ACC112 (cell line): ENCODE measurements around the gene RAB43.
"Not testable (repeated sequence)": the region's sequence is repeated elsewhere in the genome, so short reads cannot be mapped to it uniquely, and the experiment has no call there.

ENCODE experiments used
- H2AFZ ChIP-seq: fragments of 200-600 bp; sonication (generic); one replicate; pipeline ENCODE4 v1.6.0; 2017; ENCODE audit warnings: antibody characterized with exemption, low read length; ENCODE audit not compliant: unreplicated experiment
- H3K27ac ChIP-seq: fragments of 200-600 bp; sonication (generic); 2 replicates; pipeline ENCODE4 v1.5.1; 2014; ENCODE audit warnings: low read depth, mild to moderate bottlenecking, antibody characterized with exemption, low read length, moderate library complexity
- H3K27me3 ChIP-seq: fragments of 200-600 bp; sonication (generic); 2 replicates; pipeline ENCODE4 v1.6.1; 2014; ENCODE audit warnings: mild to moderate bottlenecking, antibody characterized with exemption, low read length, moderate library complexity, mixed read lengths; ENCODE audit not compliant: insufficient read depth
- H3K36me3 ChIP-seq: fragments of 200-600 bp; sonication (generic); 2 replicates; pipeline ENCODE4 v1.6.1; 2016; ENCODE audit warnings: mild to moderate bottlenecking, antibody characterized with exemption, low read length, moderate library complexity, mixed read lengths; ENCODE audit not compliant: insufficient read depth
- H3K4me1 ChIP-seq: fragments of 200-600 bp; sonication (generic); one replicate; pipeline ENCODE4 v1.6.1; 2016; ENCODE audit warnings: low read length, mixed read lengths; ENCODE audit not compliant: insufficient read depth, unreplicated experiment, control insufficient read depth
- H3K4me3 ChIP-seq: fragments of 200-600 bp; sonication (generic); 2 replicates; pipeline ENCODE4 v1.5.1; 2014; ENCODE audit warnings: mild to moderate bottlenecking, low read depth, low read length
- H3K79me2 ChIP-seq: fragments of 200-600 bp; sonication (generic); one replicate; pipeline ENCODE4 v1.6.0; 2016; ENCODE audit warnings: low read length; ENCODE audit not compliant: control insufficient read depth, unreplicated experiment, insufficient read depth

The RAB43 gene

DNA sequence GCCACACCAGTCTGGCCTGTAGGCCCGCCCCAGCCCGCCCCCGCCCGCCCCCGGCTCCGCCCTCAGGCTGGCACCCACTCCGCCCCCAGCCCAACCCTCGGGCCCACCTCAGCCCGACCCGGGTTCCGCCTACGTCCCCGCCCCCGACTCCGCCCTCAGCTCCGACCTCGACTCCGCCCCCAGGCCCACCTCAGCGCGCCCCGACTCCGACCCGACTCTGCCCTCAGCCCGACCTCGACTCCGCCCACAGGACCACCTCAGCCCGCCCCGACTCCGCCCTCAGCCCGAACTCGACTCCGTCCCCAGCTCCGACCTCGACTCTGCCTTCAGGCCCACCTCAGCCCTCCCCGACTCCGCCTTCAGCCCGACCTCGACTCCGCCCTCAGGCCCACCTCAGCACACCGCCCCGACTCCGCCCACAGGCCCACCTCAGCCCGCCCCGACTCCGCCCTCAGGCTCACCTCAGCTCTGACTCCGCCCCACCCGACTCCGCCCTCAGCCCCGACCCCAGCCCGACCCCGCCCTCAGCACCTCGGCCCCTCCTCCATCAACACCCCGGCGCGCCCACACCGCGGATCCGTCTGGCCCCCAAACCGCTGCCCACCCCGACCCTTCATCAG lies at the start of gene RAB43:
Gene RAB43 (minus strand): TSS at position 13 of the 620 bp plus-strand sequence. CDS start 315 bp downstream, outside the sequence.
- peak within 1 kb of the TSS; percentile 26 for H2AFZ ChIP-seq
- no peaks in the 10 kb centered on the region for H3K27me3 ChIP-seq
- H3K36me3 ChIP-seq = 0 out of 2 replicates have a peak, but pooled peaks cover 6% of the 10 kb centered on the region
- H3K4me3 ChIP-seq = peak within 1 kb of the TSS; percentile 91
- H3K27ac ChIP-seq = 0 out of 2 replicates have a peak within 1 kb of the TSS, but pooled peaks have one; percentile 26
- H3K79me2 ChIP-seq = peaks cover 33% of the 10 kb centered on the region
- H3K4me1 ChIP-seq = peaks cover 12% of the 10 kb centered on the region

DNA sequence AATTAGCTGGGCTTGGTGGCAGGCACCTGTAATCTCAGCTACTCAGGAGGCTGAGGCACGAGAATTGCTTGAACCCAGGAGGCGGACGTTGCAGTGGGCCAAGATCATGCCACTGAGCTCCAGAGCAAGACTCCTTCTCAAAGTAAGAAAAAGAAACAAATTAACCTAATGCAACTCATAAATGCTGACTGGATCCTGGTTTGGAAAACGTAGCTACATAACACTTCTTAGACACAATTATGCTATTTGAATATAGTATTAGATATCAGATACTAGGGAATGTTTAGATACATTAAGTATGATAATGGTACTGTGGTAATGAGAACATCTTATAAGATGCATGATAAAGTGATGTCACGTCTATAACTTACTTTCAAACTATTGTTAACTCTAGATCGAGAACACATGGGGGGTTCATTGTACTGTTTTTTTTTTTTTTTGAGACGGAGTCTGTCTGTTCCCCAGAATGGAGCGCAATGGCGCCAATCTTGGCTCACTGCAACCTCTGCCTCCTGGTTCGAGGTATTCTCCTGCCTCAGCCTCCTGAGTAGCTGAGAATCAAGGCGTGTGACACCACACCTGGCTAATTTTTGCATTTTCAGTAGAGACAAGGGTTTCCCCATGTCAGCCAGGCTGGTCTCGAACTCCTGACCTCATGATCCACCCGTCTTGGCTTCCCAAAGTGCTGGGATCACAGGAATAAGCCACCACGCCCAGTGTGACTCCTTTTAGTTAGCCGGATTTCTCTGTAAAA lies 45.2 kb upstream of the RAB43 start:
- Histone ChIP-seq H3K79me2 (peaks cover 20% of the 10 kb centered on the region), H3K27me3 (no peaks in the 10 kb centered on the region), H2AFZ (no peak overlapping the region), H3K36me3 (peaks cover 41% of the 10 kb centered on the region), H3K4me1 (peaks cover 9% of the 10 kb centered on the region), H3K4me3 (no peak overlapping the region), H3K27ac (no peak overlapping the region)

DNA sequence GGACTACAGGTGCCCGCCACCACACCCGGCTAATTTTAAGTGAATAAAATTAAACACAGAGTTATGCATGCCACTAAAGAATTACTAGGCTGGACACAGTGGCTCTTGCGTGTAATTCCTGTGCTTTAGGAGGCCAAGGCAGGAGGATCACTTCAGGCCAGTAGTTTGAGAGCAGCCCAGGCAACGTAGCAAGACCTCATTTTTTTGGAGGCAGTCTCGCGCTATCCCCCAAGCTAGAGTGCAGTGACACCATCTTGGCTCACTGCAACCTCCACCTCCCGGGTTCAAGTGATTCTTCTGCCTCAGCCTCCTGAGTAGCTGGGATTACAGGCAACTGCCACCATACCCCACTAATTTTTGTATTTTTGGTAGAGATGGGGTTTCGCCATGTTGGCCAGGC lies 44.0 kb upstream of the RAB43 start:
- H3K4me1 ChIP-seq, H2AFZ ChIP-seq, H3K27ac ChIP-seq, H3K27me3 ChIP-seq, H3K4me3 ChIP-seq, H3K79me2 ChIP-seq: not testable (repeated sequence)
- H3K36me3 ChIP-seq = peaks cover 31% of the 10 kb centered on the region

DNA sequence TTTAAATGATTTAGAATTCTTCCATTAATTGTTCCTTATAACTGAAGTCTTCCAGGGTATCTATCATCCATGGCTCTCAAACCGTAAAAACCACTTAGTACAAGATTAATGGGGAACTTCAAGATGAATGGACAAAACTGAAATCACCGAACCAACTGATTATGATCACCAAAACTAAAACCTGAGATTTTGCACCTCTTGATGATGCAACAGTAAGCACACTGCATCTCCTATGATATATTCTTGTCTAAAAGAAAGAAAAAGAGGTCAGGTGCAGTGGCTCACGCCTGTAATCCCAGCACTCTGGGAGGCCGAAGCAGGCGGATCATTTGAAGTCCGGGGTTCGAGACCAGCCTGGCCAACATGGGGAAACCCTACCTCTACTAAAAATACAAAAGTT lies 42.9 kb upstream of the RAB43 start:
- peaks cover 12% of the 10 kb centered on the region for H3K79me2 ChIP-seq
- peaks cover 12% of the 10 kb centered on the region for H3K4me1 ChIP-seq
- H2AFZ ChIP-seq = no peak overlapping the region
- H3K4me3 ChIP-seq = no peak overlapping the region
- H3K36me3 ChIP-seq = peaks cover 20% of the 10 kb centered on the region
- H3K27me3 ChIP-seq = no peaks in the 10 kb centered on the region
- H3K27ac ChIP-seq = no peak overlapping the region

DNA sequence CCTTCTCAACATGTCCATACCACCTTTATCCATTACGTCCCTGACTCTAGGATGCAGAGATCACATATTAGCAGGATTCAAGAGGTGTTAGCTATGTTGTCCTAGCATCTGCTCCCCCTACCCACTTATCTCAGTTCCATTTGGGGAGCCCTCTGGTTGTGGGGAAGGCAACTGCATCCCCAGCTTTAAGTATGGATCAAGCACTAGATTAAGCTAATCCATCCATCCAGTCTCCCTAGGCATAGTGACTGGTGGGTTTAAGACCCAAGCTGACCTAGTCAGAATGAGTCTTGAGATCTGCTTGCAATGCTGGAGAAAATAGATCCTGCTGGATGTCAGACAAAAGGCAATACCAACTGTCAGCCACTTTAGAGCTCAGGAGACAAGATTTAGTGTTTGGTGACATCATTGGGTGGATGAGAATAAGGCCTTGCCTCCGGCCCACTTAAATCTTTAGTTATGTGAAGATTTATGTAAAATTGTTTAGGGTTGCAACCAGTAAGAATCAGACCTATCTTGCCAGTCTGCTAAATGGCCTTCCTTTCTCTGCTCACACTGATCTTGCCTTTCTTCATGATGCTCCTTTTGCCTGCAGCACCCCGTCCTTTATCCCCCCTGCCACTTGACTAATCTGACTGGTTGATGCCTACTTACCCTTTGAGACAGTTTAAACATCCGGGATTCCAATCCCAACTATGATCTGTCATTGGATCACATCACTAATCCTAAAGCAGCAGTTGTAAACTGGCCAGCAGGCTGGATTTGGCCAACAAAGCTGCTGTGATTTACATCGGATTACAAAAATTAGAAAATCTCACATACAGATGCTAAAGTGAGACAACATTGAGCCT lies 41.4 kb upstream of the RAB43 start:
- peaks cover 23% of the 10 kb centered on the region for H3K79me2 ChIP-seq
- peaks cover 21% of the 10 kb centered on the region for H3K4me1 ChIP-seq
- no peaks in the 10 kb centered on the region for H3K27me3 ChIP-seq
- H2AFZ ChIP-seq = no peak overlapping the region
- H3K27ac ChIP-seq = 0 out of 2 replicates have a peak overlapping the region, but pooled peaks have one; percentile 100
- H3K4me3 ChIP-seq = peak overlapping the region; percentile 99; the same call in 1 of the 2 replicates
- peaks cover 18% of the 10 kb centered on the region; the same call in 1 of the 2 replicates for H3K36me3 ChIP-seq

DNA sequence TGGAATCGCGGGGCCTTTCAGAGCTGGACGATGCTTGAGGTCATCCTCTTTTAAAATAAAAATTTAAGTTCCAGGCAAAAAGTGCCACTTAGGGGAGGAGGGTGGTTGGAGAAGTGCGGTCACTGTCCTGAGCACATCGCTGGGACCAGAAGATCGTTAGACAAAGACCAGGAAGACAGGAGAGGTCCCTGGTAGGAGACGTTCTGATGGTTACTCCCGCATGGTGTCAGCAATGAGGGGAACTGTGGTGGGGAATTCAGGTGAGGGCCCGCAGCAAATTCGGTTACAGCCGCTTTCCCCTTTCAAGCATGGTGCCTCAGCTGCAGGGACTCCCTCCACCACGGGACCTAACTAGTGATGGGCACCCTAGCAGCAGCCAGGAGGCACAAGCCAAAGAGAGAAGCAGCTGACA lies 40.3 kb upstream of the RAB43 start:
- H3K27ac ChIP-seq = peak overlapping the region; percentile 100
- peaks cover 23% of the 10 kb centered on the region for H3K79me2 ChIP-seq
- no peak overlapping the region for H2AFZ ChIP-seq
- no peaks in the 10 kb centered on the region for H3K27me3 ChIP-seq
- peaks cover 21% of the 10 kb centered on the region for H3K4me1 ChIP-seq
- peaks cover 8% of the 10 kb centered on the region for H3K36me3 ChIP-seq
- H3K4me3 ChIP-seq = peak overlapping the region; percentile 99

DNA sequence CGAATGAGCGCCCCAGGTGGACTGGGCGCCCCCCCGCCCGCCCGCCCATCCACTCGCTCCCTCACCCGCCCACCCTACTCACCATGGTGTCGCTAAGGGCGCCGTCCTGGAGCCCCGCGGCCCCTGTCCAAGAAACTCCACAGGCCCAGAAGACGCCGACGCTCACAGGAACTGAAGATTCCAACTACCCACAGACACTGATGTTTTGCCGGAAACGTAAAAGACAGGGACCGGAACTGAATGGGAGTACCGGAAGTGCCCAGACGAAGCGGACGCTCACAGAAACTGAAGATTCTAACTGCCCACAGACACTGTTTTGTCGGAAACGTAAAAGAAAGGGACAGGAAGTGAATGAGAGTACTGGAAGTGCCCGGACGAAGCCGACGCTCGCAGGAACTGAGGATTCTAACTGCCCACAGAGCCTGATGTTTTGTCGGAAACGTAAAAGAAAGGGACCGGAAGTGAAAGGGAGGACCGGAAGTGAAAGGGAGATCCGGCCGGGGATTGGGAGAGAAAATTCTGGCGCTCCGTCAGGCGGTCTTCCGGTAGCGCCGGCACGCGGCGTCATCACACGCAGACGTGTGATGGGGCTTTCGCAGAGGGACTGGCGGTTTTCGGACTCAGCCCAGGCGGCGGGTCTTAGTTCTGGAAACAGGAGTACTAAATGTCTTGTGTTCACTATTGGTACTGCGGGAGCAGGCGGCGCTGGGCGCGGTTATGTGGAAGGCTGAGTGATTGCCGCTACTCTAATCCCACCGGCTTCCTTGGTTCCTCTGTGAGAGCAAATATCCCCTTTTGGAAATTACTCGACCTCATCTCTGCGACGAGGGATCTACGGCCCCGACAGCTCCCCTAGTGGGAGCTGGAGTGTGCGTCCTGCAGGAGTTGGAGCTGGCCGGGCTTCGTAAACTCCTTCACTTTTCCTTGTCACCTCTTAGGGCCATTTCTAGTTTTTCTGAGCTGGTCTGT lies 39.6 kb upstream of the RAB43 start, which contains the start of gene ISY1:
Gene ISY1 (minus strand): TSS at position 173 of the 969 bp plus-strand sequence. CDS start 88 bp downstream, at position 85.
- Histone ChIP-seq H3K27ac (peak within 1 kb of the TSS; percentile 100), H3K4me3 (peak within 1 kb of the TSS; percentile 99), H3K4me1 (peaks cover 21% of the 10 kb centered on the region), H3K27me3 (no peaks in the 10 kb centered on the region), H2AFZ (peak within 1 kb of the TSS; percentile 96), H3K36me3 (peaks cover 9% of the 10 kb centered on the region), H3K79me2 (peaks cover 23% of the 10 kb centered on the region)

DNA sequence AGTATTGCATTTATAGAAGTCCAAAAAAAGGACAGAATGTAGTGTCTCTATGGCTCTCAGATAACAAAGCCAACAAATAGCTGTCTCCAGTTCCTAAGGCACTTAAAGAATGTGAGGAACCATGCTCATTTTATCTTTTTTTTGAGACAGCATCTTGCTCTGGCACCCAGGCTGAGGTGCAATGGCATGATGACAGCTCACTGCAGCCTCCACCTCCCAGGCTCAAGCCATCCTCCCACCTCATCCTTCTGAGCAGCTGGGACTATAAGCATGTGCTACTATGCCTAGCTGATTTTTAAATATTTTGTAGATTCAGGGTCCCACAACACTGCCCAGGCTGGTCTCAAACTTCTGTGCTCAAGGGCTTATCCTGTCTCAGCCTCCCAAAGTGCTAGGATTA lies 23.2 kb upstream of the RAB43 start:
- no peaks in the 10 kb centered on the region for H3K4me1 ChIP-seq
- no peak overlapping the region for H3K4me3 ChIP-seq
- H3K79me2 ChIP-seq = no peaks in the 10 kb centered on the region
- H3K27ac ChIP-seq = no peak overlapping the region
- no peaks in the 10 kb centered on the region for H3K27me3 ChIP-seq
- no peak overlapping the region for H2AFZ ChIP-seq
- peaks cover 5% of the 10 kb centered on the region; the same call in 1 of the 2 replicates for H3K36me3 ChIP-seq

DNA sequence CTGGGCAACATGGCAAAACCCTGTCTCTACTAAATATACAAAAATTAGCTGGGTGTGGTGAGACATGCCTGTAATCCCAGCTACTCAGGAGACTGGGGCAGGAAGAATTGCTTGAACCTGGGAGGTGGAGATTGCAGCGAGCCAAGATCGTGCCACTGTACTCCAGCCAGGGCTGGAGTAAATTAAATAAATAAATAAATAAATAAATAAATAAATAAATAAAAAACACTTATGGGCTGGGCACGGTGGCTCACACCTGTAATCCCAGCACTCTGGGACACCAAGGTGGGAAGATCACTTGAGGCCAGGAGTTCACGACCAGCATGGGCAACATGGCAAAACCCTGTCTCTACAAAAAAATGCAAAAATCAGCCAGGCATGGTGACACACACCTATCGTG lies 19.4 kb upstream of the RAB43 start:
- H3K4me3 ChIP-seq, H3K36me3 ChIP-seq: not testable (repeated sequence)

More for the DNA sequence above, 19.4 kb upstream of the RAB43 start:
- H2AFZ ChIP-seq, H3K27ac ChIP-seq, H3K4me1 ChIP-seq, H3K79me2 ChIP-seq, H3K27me3 ChIP-seq: not testable (repeated sequence)
